K562 (cell line): ENCODE measurements around the gene GATC. TPM values are rescaled to one million over a fixed set of nuclear protein-coding genes. Genes with fewer than 3 reads are reported as not detected.

Source experiments
- ARNT ChIP-seq, 2 experiments: fragments of 450-650 bp; IDR thresholded peaks; 2 replicates each; pipeline ENCODE4 v1.6.1; 2016; ENCODE audit warnings: mild to moderate bottlenecking in 1 of 2
- EP400 ChIP-seq: fragments of 450-650 bp; IDR thresholded peaks from 2 replicates; pipeline ENCODE4 v1.6.1; 2017; ENCODE audit warnings: antibody characterized with exemption, mild to moderate bottlenecking, moderate library complexity
- EZH2 ChIP-seq: IDR thresholded peaks from 2 replicates; pipeline ENCODE4 v1.6.1; 2012; ENCODE audit warnings: low read depth, mild to moderate bottlenecking, inconsistent platforms, low read length, borderline replicate concordance
- GABPA ChIP-seq: fragments of 200-800 bp; sonication (Bioruptor generic); conservative IDR thresholded peaks from 2 replicates; pipeline ENCODE4 v1.6.1; 2016; ENCODE audit warnings: low read depth, missing genetic modification characterization, missing compliant biosample characterization
- GTF2F1 ChIP-seq: IDR thresholded peaks from 2 replicates; pipeline ENCODE4 v1.6.1; 2011; ENCODE audit warnings: low read depth, low read length, improper control_type of control experiment
- HDAC2 ChIP-seq: fragments of 450-650 bp; IDR thresholded peaks from 2 replicates; pipeline ENCODE4 v1.6.1; 2016; ENCODE audit warnings: mild to moderate bottlenecking
- HMG20B ChIP-seq: fragments of 250-450 bp; sonication (Bioruptor Pico); IDR thresholded peaks from 2 replicates; pipeline ENCODE4 v1.5.0; 2021; ENCODE audit warnings: mild to moderate bottlenecking
- KDM2B ChIP-seq: fragments of 250-450 bp; sonication (Bioruptor Pico); IDR thresholded peaks from 2 replicates; pipeline ENCODE4 v1.8.0; 2021; ENCODE audit warnings: mild to moderate bottlenecking, moderate library complexity
- MBD2 ChIP-seq: sonication (generic); IDR thresholded peaks from 2 replicates; pipeline ENCODE4 v1.6.1; 2016; ENCODE audit warnings: low read depth, borderline replicate concordance
- MYNN ChIP-seq, 2 experiments: sonication (generic); formaldehyde crosslinking in 1 of 2; IDR thresholded peaks; 2 replicates each; pipeline versions ENCODE4 v1.5.0 to v1.6.1; 2016 to 2020; ENCODE audit warnings: antibody characterized with exemption in 1 of 2, missing genetic modification reagents in 1 of 2
- POLR2AphosphoS5 ChIP-seq: IDR thresholded peaks from 2 replicates; pipeline ENCODE4 v1.6.1; 2011; ENCODE audit warnings: mild to moderate bottlenecking, low read depth, low read length, moderate library complexity; ENCODE audit not compliant: control insufficient read depth, insufficient read depth
- PURB ChIP-seq: sonication (generic); formaldehyde crosslinking; IDR thresholded peaks from 2 replicates; pipeline ENCODE4 v1.9.0; 2021; ENCODE audit warnings: low read depth, mild to moderate bottlenecking, missing genetic modification reagents
- RFX7 ChIP-seq: fragments of 250-450 bp; sonication (Bioruptor Pico); IDR thresholded peaks from 2 replicates; pipeline ENCODE4 v1.5.1; 2021; ENCODE audit warnings: mild to moderate bottlenecking
- SMARCB1 ChIP-seq: IDR thresholded peaks from 2 replicates; pipeline ENCODE4 v1.6.1; 2011; ENCODE audit warnings: improper control_type of control experiment, low read depth; ENCODE audit not compliant: insufficient read length
- TARDBP ChIP-seq: fragments of 450-650 bp; IDR thresholded peaks from 2 replicates; pipeline ENCODE4 v1.6.1; 2016
- TEAD1 ChIP-seq, 2 experiments: fragments of 450-650 bp in 1 of 2; sonication (generic) in 1 of 2; formaldehyde crosslinking; IDR thresholded peaks; 2 replicates each; pipeline versions ENCODE4 v1.4.0 to v1.8.0; 2020 to 2022; ENCODE audit warnings: mild to moderate bottlenecking in 2 of 2, missing genetic modification reagents in 1 of 2
- ZC3H11A ChIP-seq: IDR thresholded peaks from 2 replicates; pipeline ENCODE4 v1.6.1; 2012; ENCODE audit warnings: low read depth, low read length, improper control_type of control experiment
- ZNF316 ChIP-seq: fragments of 450-650 bp; IDR thresholded peaks from 2 replicates; pipeline ENCODE4 v1.6.1; 2016
- ZNF41 ChIP-seq: fragments of 250-450 bp; sonication (Bioruptor Pico); conservative IDR thresholded peaks from 2 replicates; pipeline ENCODE4 v1.4.0; 2020; ENCODE audit warnings: mild to moderate bottlenecking
- ZNF444 ChIP-seq: fragments of 250-450 bp; sonication (Bioruptor Pico); IDR thresholded peaks from 2 replicates; pipeline ENCODE4 v1.4.0; 2020; ENCODE audit warnings: mild to moderate bottlenecking, moderate library complexity
- polyA plus RNA-seq, 8 experiments: library from polyadenylated mRNA; depleted of rRNA in 4 of 8; stranded (reverse) in 5 of 8; unstranded in 3 of 8; fragments of >200 nt; fragmentation: Nextera tagmentation in 2 of 8; fragmentation: Illumina TruSeq in 1 of 8; extraction: Ambion mirVana in 2 of 8; extraction: Trizol in 1 of 8; gene quantifications; 2 replicates each; pipeline versions ENCODE4 v1.2.1 to v1.2.3, GENCODE V29; 2011 to 2014; ENCODE audit warnings: inconsistent platforms in 1 of 8, missing spikeins in 1 of 8
- total RNA-seq, 7 experiments: library from RNA; depleted of rRNA in 6 of 7; stranded (reverse); fragments of >200 nt in 6 of 7; fragmentation: Illumina TruSeq in 2 of 7; extraction: Trizol in 2 of 7; gene quantifications; 2 replicates each; pipeline versions ENCODE4 v1.2.1 to v1.2.3, GENCODE V29; 2011 to 2021; ENCODE audit warnings: low replicate concordance in 1 of 7
- TF ChIP-seq, protein P1 (sequence below): fragments of 250-450 bp; sonication (Bioruptor Pico); IDR thresholded peaks from 2 replicates; pipeline ENCODE4 v1.5.0; 2020; ENCODE audit warnings: mild to moderate bottlenecking, borderline replicate concordance

The GATC gene
- total and polyA plus RNA-seq, 9 of the 15 experiments (the other 6 are each of a cell fraction or from before 2014, with no cell fraction given): 5.8 to 52.6 (median 28.2) TPM

DNA sequence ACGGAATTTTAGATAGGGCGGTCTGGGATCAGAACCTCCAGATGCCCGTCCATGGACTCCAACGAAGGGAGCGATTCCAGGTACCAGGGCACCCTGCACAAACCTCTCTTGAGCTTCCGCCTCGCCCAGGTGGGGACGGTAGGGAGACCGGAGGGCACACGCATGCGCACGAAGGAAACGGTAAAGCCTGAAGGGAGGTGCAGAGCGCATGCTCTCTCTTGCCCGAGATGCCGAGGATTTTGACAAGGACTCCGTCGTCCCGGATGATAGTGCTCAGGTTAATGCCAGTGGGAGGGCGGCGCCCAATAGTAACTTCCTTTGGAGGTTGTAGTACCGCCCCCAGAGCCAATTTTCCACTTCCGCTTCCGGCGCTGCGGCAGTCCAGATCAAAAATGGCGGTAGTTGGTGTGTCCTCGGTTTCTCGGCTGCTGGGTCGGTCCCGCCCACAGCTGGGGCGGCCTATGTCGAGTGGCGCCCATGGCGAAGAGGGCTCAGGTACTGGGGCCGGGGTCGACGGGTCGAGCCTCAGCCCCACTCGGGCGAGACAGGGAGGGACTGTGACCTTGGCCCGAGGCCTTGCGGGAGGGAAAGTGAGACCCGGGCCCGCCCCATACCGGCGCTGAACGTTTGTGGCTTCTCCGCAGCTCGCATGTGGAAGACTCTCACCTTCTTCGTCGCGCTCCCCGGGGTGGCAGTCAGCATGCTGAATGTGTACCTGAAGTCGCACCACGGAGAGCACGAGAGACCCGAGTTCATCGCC, 8.3 kb upstream of the GATC start, which contains the start of gene COX6A1 (continued):
- TF ChIP-seq POLR2AphosphoS5 (peak; percentile 88), ZNF41 (CRISPR knock-in tag) (no peak), EP400 (peak; percentile 81), RFX7 (CRISPR knock-in tag) (no peak), KDM2B (CRISPR knock-in tag) (no peak), TEAD1 (CRISPR knock-in tag; IDR thresholded peaks at IDR 0.05) (no peak), HMG20B (CRISPR knock-in tag) (no peak), PURB (CRISPR knock-in tag) (no peak), MBD2 (no peak), TARDBP (no peak), ZNF444 (CRISPR knock-in tag) (no peak), ARNT (IDR thresholded peaks at IDR 0.05) (no peak), SMARCB1 (no peak), ZC3H11A (no peak), ZNF316 (no peak), GABPA (tag) (peak; percentile 96), EZH2 (no peak), GTF2F1 (0 out of 2 replicates have a peak, but pooled peaks have one; percentile 22), MYNN (IDR thresholded peaks at IDR 0.05) (no peak), MYNN (CRISPR knock-in tag; IDR thresholded peaks at IDR 0.05) (no peak), HDAC2 (peak; percentile 63; the same call in 1 of the 2 replicates)
- TF ChIP-seq, protein P1, sequence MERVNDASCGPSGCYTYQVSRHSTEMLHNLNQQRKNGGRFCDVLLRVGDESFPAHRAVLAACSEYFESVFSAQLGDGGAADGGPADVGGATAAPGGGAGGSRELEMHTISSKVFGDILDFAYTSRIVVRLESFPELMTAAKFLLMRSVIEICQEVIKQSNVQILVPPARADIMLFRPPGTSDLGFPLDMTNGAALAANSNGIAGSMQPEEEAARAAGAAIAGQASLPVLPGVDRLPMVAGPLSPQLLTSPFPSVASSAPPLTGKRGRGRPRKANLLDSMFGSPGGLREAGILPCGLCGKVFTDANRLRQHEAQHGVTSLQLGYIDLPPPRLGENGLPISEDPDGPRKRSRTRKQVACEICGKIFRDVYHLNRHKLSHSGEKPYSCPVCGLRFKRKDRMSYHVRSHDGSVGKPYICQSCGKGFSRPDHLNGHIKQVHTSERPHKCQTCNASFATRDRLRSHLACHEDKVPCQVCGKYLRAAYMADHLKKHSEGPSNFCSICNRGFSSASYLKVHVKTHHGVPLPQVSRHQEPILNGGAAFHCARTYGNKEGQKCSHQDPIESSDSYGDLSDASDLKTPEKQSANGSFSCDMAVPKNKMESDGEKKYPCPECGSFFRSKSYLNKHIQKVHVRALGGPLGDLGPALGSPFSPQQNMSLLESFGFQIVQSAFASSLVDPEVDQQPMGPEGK: no peak
